PC-9 (cell line): ENCODE data around the gene HTR3A. TPM values are rescaled to one million over a fixed set of nuclear protein-coding genes. Genes with fewer than 3 reads are reported as not detected.
A peak's percentile ranks its signal among the peaks of the same experiment; 100 is the strongest.

ENCODE experiments used
- BruUV-seq: library from RNA; stranded (reverse); fragments of 400-500 nt; replicated peaks from 2 replicates; lab custom pipeline; 2021; lab: Mats Ljungman, UMichigan
- CTCF ChIA-PET: fragments of 300-600 bp; sonication (Branson Sonifier 250); formaldehyde crosslinking; loops from one replicate; lab custom pipeline; 2022; ENCODE audit warnings: antibody characterized with exemption; lab: Charles Lee
- POLR2A ChIA-PET: fragments of 300-600 bp; sonication (Branson Sonifier 250); formaldehyde crosslinking; loops from one replicate; lab custom pipeline; 2022; ENCODE audit warnings: antibody characterized with exemption; ENCODE audit not compliant: unreplicated experiment; lab: Charles Lee
- DNase-seq, 2 experiments: peaks; one replicate each; pipeline versions ENCODE4 v3.0.0 to v3.0.0-alpha.2; 2015 to 2022; ENCODE audit warnings: mixed read lengths in 1 of 2
- H2AFZ ChIP-seq: fragments of 200-600 bp; sonication (generic); 2 replicates; pipeline ENCODE4 v1.8.1; 2017; ENCODE audit warnings: antibody characterized with exemption
- H3F3A ChIP-seq: fragments of 200-600 bp; sonication (generic); 2 replicates; pipeline ENCODE4 v1.8.1; 2017; ENCODE audit warnings: antibody characterized with exemption, mild to moderate bottlenecking, low read depth; ENCODE audit not compliant: insufficient read depth
- H3K27ac ChIP-seq: fragments of 200-600 bp; sonication (generic); 2 replicates; pipeline ENCODE4 v1.6.1; 2016; ENCODE audit warnings: mixed run types
- H3K27me3 ChIP-seq: fragments of 200-600 bp; sonication (generic); 2 replicates; pipeline ENCODE4 v1.6.1; 2016; ENCODE audit warnings: low read depth, mixed run types; ENCODE audit not compliant: insufficient read depth
- H3K36me3 ChIP-seq: fragments of 200-600 bp; sonication (generic); 2 replicates; pipeline ENCODE4 v1.6.1; 2016; ENCODE audit warnings: low read depth, mixed run types
- H3K4me1 ChIP-seq: fragments of 200-600 bp; sonication (generic); replicated peaks from 2 replicates; pipeline ENCODE4 v1.6.1; 2016; ENCODE audit warnings: mixed run types; ENCODE audit not compliant: insufficient read depth
- H3K4me2 ChIP-seq: fragments of 200-600 bp; sonication (generic); 2 replicates; pipeline ENCODE4 v1.6.1; 2017; ENCODE audit warnings: mixed run types
- H3K4me3 ChIP-seq: fragments of 200-600 bp; sonication (generic); 2 replicates; pipeline ENCODE4 v1.6.1; 2016; ENCODE audit warnings: mixed run types
- H3K79me2 ChIP-seq: fragments of 200-600 bp; sonication (generic); 2 replicates; pipeline ENCODE4 v1.6.1; 2017; ENCODE audit warnings: low read depth, mixed run types
- H3K9me2 ChIP-seq: fragments of 200-600 bp; sonication (generic); 2 replicates; pipeline ENCODE4 v1.8.1; 2017; ENCODE audit warnings: mild to moderate bottlenecking; ENCODE audit not compliant: insufficient read depth
- H3K9me3 ChIP-seq: fragments of 200-600 bp; sonication (generic); 2 replicates; pipeline ENCODE4 v1.8.1; 2016; ENCODE audit warnings: low read depth; ENCODE audit not compliant: insufficient read depth
- H4K20me1 ChIP-seq: fragments of 200-600 bp; sonication (generic); 2 replicates; pipeline ENCODE4 v1.8.1; 2017; ENCODE audit not compliant: insufficient read depth
- CTCF ChIP-seq: fragments of 200-600 bp; sonication (generic); conservative IDR thresholded peaks from 2 replicates; pipeline ENCODE4 v1.6.1; 2017; ENCODE audit warnings: mixed run types, antibody characterized with exemption, mild to moderate bottlenecking, moderate library complexity
- EZH2 ChIP-seq: fragments of 200-600 bp; sonication (generic); IDR thresholded peaks from 2 replicates; pipeline ENCODE4 v1.8.0; 2017; ENCODE audit warnings: antibody characterized with exemption, low read depth
- intact Hi-C: fragments of 100-400 bp; cut with micrococcal nuclease; formaldehyde crosslinking; loops from one replicate; pipeline ENCODE4 v1.10.0; 2022; ENCODE audit not compliant: unreplicated experiment
- total RNA-seq: library from RNA; stranded (reverse); gene quantifications from 2 replicates; pipeline ENCODE4 v1.2.3, GENCODE V29; 2021

The HTR3A gene
- total RNA-seq, 1 experiment from 2014 or later: not detected

- Histone ChIP-seq H3K27me3 (peaks cover 67% of the 10 kb centered on the region), H3K79me2 (no peaks in the 10 kb centered on the region), H3F3A (no peaks in the 10 kb centered on the region), H2AFZ (no peak overlapping the region), H3K27ac (no peak overlapping the region), H4K20me1 (no peaks in the 10 kb centered on the region), H3K4me1 (no peaks in the 10 kb centered on the region), H3K4me2 (no peak overlapping the region), H3K9me3 (no peaks in the 10 kb centered on the region), H3K4me3 (no peak overlapping the region), H3K36me3 (no peaks in the 10 kb centered on the region), H3K9me2 (no peaks in the 10 kb centered on the region)
- TF ChIP-seq CTCF: no peak
- TF ChIP-seq EZH2: no peak
- ChIA-PET POLR2A (no interaction called here), CTCF (no interaction called here)
- intact Hi-C loops: no loop called here
- no peak for DNase-seq
- BruUV-seq: no TSS peak
Measured at GRCh38 chr11:114034956-114035355, 60.0 kb downstream of the HTR3A start.

- H3K27me3 ChIP-seq: peaks cover 63% of the 10 kb centered on the region
- no peak overlapping the region for H3K4me2 ChIP-seq
- intact Hi-C loops: loop anchor here (1.0 kb wide), 1 partner anchor 225 kb away; no protein-coding TSS in a partner anchor
- H3K9me2 ChIP-seq: no peaks in the 10 kb centered on the region
- no peaks in the 10 kb centered on the region for H3K79me2 ChIP-seq
- no peak overlapping the region for H3K4me3 ChIP-seq
- BruUV-seq: no TSS peak
- peak in 1 of 2 experiments; percentile 31 for DNase-seq
- H3K9me3 ChIP-seq: no peaks in the 10 kb centered on the region
- no peaks in the 10 kb centered on the region for H4K20me1 ChIP-seq
- H3K36me3 ChIP-seq: no peaks in the 10 kb centered on the region
- H3K27ac ChIP-seq: no peak overlapping the region
- ChIA-PET POLR2A (no interaction called here), CTCF (no interaction called here)
- no peaks in the 10 kb centered on the region for H3F3A ChIP-seq
- H2AFZ ChIP-seq: no peak overlapping the region
- TF ChIP-seq CTCF (peak; percentile 63), EZH2 (no peak)
- H3K4me1 ChIP-seq: no peaks in the 10 kb centered on the region; the same call in 1 of the 2 replicates
Measured at GRCh38 chr11:114036147-114036811, 61.4 kb downstream of the HTR3A start.

GRCh38 chr11:114036958-114037357 is 62.0 kb downstream of the HTR3A start:
- Histone ChIP-seq H3K27ac (no peak overlapping the region), H3K79me2 (no peaks in the 10 kb centered on the region), H3K4me1 (no peaks in the 10 kb centered on the region; the same call in 1 of the 2 replicates), H3K4me3 (no peak overlapping the region), H3K27me3 (peaks cover 62% of the 10 kb centered on the region), H3K36me3 (no peaks in the 10 kb centered on the region), H3F3A (no peaks in the 10 kb centered on the region), H4K20me1 (no peaks in the 10 kb centered on the region), H3K9me2 (no peaks in the 10 kb centered on the region), H2AFZ (no peak overlapping the region), H3K4me2 (no peak overlapping the region), H3K9me3 (no peaks in the 10 kb centered on the region)
- POLR2A ChIA-PET: no interaction called here
- no peak for TF ChIP-seq CTCF
- TF ChIP-seq EZH2: no peak
- CTCF ChIA-PET: no interaction called here
- no peak for DNase-seq
- intact Hi-C loops: loop anchor here (1.0 kb wide), 1 partner anchor 224 kb away; no protein-coding TSS in a partner anchor
- no TSS peak for BruUV-seq
